ENCODE data around the gene CEP295NL. TPM values are rescaled to one million over a fixed set of nuclear protein-coding genes. Genes with fewer than 3 reads are reported as not detected.
"Not testable (repeated sequence)": the region's sequence is repeated elsewhere in the genome, so short reads cannot be mapped to it uniquely, and the experiment has no call there.

The CEP295NL gene, protein sequence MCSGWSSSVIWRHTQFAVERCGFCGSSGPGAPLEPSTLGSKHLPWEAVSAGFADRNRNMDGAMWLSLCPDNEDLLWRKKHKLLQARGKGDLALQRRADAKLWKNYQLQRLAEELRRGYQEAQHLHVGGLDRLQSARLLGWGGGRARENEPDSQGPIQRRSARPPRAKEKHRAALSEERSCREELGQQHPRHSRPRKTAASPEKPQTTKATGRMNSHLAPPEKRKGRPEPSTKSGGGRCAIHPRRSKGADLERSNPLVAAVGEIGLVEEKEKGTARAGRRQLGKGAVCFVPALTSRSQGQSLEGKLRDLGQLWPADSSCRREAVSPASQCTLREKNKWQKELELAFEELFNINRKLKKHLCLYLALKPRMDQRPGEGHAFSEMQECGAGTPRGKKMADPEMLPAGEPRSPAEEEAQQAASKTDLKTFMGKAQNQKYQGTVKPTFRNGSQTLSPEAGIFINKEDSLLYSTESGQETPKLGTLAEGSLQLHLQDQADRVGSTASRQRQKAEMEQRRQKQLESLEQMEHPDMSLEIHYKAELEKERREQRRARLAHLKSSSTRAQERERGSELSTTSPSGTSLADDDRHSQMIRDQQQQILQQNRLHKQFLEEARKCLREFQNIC
- 10.2 TPM for total RNA-seq

DNA sequence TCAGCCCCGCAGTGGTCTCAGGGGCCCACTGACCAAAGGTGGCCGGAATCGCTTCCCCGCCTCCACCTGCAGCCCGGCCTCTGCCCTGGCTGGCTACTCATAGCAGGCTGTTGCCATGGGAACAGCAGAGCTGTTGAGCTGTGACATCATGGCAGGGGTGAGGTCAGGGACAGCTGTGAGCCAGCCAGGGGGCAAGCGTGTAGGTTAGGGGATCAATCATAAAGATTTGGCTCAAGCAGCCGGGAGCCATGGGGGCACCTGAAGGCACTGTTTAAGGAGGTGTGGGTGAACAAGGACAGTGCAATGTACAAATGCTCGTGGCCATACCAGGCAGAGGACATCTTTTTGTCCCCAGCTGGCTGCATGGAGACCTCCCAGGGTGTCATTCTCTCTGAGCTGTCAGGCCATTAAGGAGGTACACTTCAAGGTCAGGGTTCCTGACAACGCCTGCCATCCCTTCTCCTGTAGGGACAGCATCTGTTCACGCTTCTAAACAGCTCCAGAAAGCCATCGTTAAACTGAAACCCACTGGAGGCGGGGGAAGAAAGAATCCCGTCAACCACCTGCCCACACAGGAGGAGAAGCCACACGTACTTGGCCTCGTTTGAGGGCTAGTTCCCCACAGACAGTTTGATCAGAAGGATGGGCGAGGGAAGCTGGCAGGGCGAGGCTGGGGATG, at the start of gene CEP295NL:
Gene CEP295NL, minus strand, starts transcription at position 101 of the 679 bp plus-strand sequence. CDS start 1,373 bp downstream, outside the sequence.
- no peak for DNase-seq

DNA sequence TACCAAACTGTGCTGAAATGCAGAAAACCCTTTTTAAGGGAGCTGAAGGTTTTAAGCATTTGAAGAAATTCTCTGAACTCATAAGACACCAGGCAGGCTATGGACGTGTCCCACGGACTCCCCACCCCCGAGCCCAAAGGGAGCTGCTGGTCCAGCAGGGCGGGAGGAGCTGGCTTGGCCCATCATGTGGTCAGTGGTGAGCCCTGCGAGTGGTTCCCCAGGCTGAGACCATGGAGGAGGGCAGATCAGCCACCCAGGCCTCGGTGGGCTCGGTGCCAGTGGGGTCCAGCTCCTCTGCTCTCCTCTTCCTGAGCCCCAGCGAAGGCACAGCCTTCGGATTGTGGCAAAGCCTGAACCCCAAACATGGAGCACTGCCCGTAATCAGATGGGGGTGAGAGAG, 49.7 kb upstream of the CEP295NL start:
- DNase-seq = no peak

- DNase-seq = no peak
These were observed 49.1 kb upstream of the CEP295NL start for GRCh38 chr17:78951967-78952551.

GRCh38 chr17:78950870-78951269, 47.9 kb upstream of the CEP295NL start:
- no peak for DNase-seq

DNA sequence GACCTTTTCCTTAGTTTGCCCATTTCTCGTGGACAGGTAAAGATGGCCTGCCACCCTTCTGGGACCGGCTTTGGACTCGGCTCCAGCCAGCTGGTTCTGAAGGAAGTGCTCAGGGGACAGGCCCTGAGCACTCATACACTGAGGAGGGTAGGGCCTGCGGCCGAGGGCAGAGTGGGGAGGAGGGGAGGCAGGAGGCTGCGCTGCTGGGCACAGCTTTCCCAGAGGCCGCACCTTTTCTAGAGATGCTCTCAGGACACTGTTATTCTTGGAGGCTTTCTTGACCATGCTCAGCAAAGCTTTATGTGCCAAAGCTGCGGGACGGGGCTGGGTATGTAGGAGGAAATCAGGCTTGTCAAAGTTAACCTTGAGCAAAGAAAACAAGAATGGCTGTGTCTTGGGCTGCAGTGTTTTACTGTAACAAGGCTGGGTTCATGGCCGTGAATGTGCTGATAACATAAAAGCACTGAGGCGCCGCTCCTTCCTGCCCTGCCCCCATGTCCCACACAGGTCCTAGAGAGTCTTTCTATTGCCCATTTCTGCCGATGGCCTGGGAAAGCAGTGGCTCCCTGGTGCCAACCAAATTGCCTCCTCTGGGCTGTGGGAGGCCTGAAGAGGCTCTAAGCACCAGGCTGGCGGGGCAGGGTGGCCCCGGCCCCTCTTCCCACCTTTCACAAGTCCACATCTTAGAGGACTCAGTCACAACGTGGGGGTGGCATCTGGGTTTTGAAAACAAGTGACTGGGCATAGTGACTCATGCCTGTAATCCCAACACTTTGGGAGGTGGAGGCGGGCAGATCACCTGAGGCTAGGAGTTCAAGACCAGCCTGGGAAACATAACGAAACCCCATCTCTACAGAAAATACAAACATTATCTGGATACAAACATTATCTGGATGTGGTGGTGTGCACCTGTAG, 44.5 kb upstream of the CEP295NL start:
- DNase-seq = no peak

DNA sequence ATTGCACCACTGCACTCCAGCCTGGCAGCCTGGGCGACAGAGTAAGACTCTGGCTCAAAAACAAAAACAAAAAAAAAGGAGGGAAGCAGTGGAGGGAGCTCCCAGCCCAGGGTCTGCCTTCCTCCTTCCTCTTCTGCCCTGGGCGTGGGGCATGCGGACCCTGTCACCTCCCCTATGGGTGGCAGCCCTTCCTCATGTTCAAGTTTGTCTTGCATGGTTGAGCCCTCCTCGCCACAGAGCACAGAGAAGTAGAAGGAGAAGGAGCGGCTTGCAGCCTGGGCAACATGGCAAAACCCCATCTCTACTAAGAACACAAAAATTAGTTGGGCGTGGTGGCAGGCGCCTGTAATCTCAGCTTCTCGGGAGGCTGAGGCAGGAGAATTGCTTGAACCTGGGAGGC, 43.6 kb upstream of the CEP295NL start:
- no peak for DNase-seq

- DNase-seq = no peak
These were observed 43.1 kb upstream of the CEP295NL start for GRCh38 chr17:78946131-78946530.

- DNase-seq = not testable (repeated sequence)
These were observed 42.5 kb upstream of the CEP295NL start for GRCh38 chr17:78945455-78945854.

DNA sequence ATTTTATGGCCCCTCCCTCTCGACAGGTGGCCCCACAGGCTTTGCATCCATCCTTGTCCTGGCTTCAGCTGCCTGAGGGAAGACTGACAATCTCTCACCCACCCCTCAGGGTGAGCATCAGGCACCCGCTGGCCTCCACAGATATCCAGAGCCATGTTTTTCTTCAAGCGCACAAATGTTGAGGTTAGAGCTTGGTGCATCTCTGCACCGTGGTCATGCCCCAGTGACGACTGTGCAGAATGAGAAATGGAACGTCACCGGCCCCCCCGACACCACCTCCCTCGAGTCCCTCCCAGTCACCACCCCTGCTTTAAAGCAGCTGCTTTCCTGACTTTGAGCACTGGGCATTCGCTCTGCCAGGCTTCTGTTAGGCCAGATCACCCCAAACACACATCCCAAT, 42.0 kb upstream of the CEP295NL start:
- DNase-seq = no peak

GRCh38 chr17:78944026-78944425, 41.0 kb upstream of the CEP295NL start:
- no peak for DNase-seq

DNA sequence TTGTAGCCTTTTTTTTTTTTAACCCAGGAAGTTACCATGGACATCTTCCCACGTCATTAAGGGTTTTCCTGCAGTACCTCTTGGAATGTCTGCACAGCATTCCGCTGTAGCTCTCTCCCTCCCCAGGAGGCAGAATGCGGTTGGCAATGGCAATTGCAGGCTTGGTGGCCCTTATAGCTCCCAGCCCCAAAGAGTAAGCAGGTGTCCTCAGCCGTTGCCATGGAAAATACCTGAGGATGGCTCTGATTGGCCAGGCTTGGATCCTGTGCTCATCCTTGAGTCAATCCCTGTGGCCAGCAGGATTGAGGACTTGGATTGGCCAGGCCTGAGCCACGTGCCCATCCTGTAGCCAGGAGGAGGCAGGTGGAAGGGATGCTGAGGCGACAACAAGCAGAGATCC, 37.7 kb upstream of the CEP295NL start:
- no peak for DNase-seq

GRCh38 chr17:78940258-78940657, 37.3 kb upstream of the CEP295NL start:
- DNase-seq = no peak

GRCh38 chr17:78939615-78940014, 36.6 kb upstream of the CEP295NL start:
- DNase-seq = no peak

GRCh38 chr17:78937561-78937960, 34.6 kb upstream of the CEP295NL start:
- DNase-seq = no peak

DNA sequence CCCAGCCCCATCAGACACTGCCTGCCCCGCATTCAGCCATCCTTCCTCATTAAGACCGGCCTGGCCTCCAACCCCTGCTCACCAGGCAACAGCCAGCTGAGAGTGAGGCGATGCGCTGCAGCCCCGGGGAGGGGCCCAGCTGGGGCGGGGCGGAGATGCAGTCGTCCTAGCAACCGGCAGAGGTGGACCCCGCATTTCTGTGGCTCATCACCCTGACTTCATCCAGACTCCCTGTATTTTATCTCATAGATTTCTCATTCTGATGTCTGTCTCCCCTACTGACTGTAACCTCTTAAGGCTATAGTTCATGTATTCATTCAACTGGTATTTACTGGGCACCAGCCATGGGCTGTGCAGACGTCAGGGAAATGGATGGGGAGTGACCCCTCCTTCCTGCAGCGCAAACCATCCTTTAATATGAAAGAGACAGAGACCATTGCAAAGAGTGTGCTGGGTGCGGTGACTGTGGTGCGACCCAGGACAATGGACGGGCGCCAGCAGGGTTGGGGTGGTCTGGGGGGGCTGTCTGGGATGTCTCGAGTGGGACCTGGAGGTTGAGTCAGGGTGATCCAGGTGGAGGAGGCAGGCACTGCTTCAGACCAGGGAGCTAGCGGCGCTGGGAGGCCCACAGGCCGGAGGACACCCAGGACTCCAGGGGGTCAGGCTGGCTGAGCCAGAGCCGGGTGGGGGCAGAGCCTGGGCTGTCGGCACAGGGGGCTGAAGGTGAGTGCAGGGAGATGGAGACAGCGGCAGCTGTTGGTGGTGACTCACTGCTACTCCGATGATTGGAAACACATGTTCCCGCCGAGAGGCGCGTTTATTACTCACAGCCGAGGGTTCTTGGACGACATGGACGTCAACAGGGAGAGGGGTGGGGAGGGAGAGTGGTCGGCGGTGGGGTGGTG, 32.7 kb upstream of the CEP295NL start:
- DNase-seq = peak; percentile 77

- no peak for DNase-seq
These were observed 31.8 kb upstream of the CEP295NL start for GRCh38 chr17:78934681-78935418.

DNA sequence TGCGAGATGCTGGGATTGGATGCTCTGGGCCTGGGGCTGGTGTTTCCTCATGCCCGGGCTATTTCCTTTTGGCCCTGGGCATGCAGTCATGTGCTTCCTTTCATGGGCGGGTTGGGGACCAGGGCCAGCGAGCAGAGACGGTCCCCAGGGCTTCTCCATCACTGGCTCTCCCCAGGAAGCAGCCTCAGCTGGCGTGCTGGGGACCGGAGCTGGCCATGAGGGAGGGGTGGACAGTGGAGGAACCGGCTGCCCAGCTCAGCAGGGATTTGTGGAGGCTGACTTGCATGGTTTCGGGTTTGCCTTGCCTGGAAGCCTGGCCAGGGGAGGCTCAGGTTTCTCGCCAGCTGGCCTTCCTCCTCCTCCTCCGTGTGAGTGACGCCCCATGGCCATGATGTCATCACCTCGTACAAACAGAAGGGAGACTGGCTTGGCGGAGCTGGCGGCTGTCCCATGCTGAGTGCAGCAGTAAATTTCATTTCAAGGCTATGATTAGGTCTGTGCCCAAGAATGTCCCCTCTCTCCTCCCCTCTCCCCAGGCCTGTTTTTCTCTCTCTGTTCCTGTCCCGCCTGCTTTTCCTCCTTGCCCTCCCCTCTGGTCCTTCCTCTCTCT, 31.1 kb upstream of the CEP295NL start:
- DNase-seq = peak; percentile 96

GRCh38 chr17:78933025-78933958, 30.3 kb upstream of the CEP295NL start:
- DNase-seq = no peak
